Hepatocyte (in vitro differentiated cells): ENCODE results near the gene OR6T1. TPM values are rescaled to one million over a fixed set of nuclear protein-coding genes. Genes with fewer than 3 reads are reported as not detected.

ENCODE experiments used
- DNase-seq: peaks from one replicate; pipeline ENCODE4 v3.0.0-alpha.2; 2016; ENCODE audit warnings: low spot score
- H2AFZ ChIP-seq: fragments of 200-600 bp; sonication (generic); 2 replicates; pipeline ENCODE4 v1.6.0; 2016; ENCODE audit warnings: antibody characterized with exemption, mild to moderate bottlenecking
- H3K27ac ChIP-seq: fragments of 200-600 bp; sonication (generic); 2 replicates; pipeline ENCODE4 v1.5.1; 2016; ENCODE audit warnings: mild to moderate bottlenecking
- H3K27me3 ChIP-seq: fragments of 200-600 bp; sonication (generic); 2 replicates; pipeline ENCODE4 v1.6.1; 2016
- H3K36me3 ChIP-seq: fragments of 200-600 bp; sonication (generic); replicated peaks from 2 replicates; pipeline ENCODE4 v1.5.1; 2016; ENCODE audit warnings: low read depth; ENCODE audit not compliant: insufficient read depth
- H3K4me1 ChIP-seq: fragments of 200-600 bp; sonication (generic); 2 replicates; pipeline ENCODE4 v1.5.1; 2016; ENCODE audit warnings: mild to moderate bottlenecking, moderate library complexity; ENCODE audit not compliant: insufficient read depth
- H3K4me2 ChIP-seq: fragments of 200-600 bp; sonication (generic); 2 replicates; pipeline ENCODE4 v1.6.0; 2016
- H3K4me3 ChIP-seq: fragments of 200-600 bp; sonication (generic); 2 replicates; pipeline ENCODE4 v1.5.1; 2016; ENCODE audit warnings: mild to moderate bottlenecking
- H3K79me2 ChIP-seq: fragments of 200-600 bp; sonication (generic); 2 replicates; pipeline ENCODE4 v1.6.0; 2017; ENCODE audit warnings: mild to moderate bottlenecking
- H3K9me2 ChIP-seq: fragments of 200-600 bp; sonication (generic); replicated peaks from 2 replicates; pipeline ENCODE4 v1.6.0; 2017; ENCODE audit warnings: mild to moderate bottlenecking; ENCODE audit not compliant: insufficient read depth
- H3K9me3 ChIP-seq: fragments of 200-600 bp; sonication (generic); 2 replicates; pipeline ENCODE4 v1.5.1; 2016; ENCODE audit warnings: low read depth, mild to moderate bottlenecking
- H4K20me1 ChIP-seq: fragments of 200-600 bp; sonication (generic); 2 replicates; pipeline ENCODE4 v1.6.0; 2016; ENCODE audit warnings: mild to moderate bottlenecking; ENCODE audit not compliant: insufficient read depth, poor library complexity, severe bottlenecking
- CTCF ChIP-seq: fragments of 200-600 bp; sonication (generic); IDR thresholded peaks from 2 replicates; pipeline ENCODE4 v1.5.1; 2016; ENCODE audit warnings: antibody characterized with exemption, mild to moderate bottlenecking; ENCODE audit not compliant: poor library complexity
- EZH2 ChIP-seq: fragments of 200-600 bp; sonication (generic); IDR thresholded peaks from 2 replicates; pipeline ENCODE4 v1.6.1; 2016; ENCODE audit warnings: antibody characterized with exemption, mild to moderate bottlenecking, borderline replicate concordance
- EZH2phosphoT487 ChIP-seq: fragments of 200-600 bp; sonication (generic); IDR thresholded peaks from one replicate; pipeline ENCODE4 v1.6.1; 2018; ENCODE audit warnings: antibody characterized with exemption, mild to moderate bottlenecking, low read depth, moderate library complexity; ENCODE audit not compliant: unreplicated experiment, severe bottlenecking
- WGBS: methylation state at CpG from one replicate; pipeline ENCODE4 v1.1.6; 2016; ENCODE audit warnings: low lambda C conversion rate; ENCODE audit errors: missing lambda C conversion rate; 5-methylcytosine and 5-hydroxymethylcytosine counted together
- polyA plus RNA-seq: library from polyadenylated mRNA; unstranded; fragments of >200 nt; fragmentation: Nextera tagmentation; extraction: Ambion mirVana; gene quantifications from 2 replicates; pipeline ENCODE4 v1.2.1, GENCODE V29; 2016
- total RNA-seq: library from RNA; depleted of rRNA; stranded (reverse); fragments of >200 nt; gene quantifications from 2 replicates; pipeline ENCODE4 v1.2.3, GENCODE V29; 2014

The OR6T1 gene
- not detected in 2 replicates for total RNA-seq
- not detected in 2 replicates for polyA plus RNA-seq

GRCh38 chr11:123943738-123944137 is at the start of gene OR6T1:
TSS of gene OR6T1 (minus strand) at chr11:123943838. CDS start at chr11:123943838, 0 bp downstream.
- Histone ChIP-seq H3K36me3 (no peaks in the 10 kb centered on the region), H3K27ac (no peak within 1 kb of the TSS), H3K4me1 (no peaks in the 10 kb centered on the region), H2AFZ (no peak within 1 kb of the TSS), H3K9me2 (no peaks in the 10 kb centered on the region), H4K20me1 (no peaks in the 10 kb centered on the region), H3K9me3 (no peaks in the 10 kb centered on the region), H3K4me3 (no peak within 1 kb of the TSS), H3K4me2 (no peak within 1 kb of the TSS), H3K27me3 (no peaks in the 10 kb centered on the region), H3K79me2 (no peaks in the 10 kb centered on the region)
- no peak for DNase-seq
- 87% methylated on average over 3 of the region's 3 CpGs for WGBS
- TF ChIP-seq EZH2phosphoT487 (no peak), CTCF (no peak), EZH2 (no peak)

- no peak overlapping the region for H3K4me2 ChIP-seq
- no peaks in the 10 kb centered on the region for H3K4me1 ChIP-seq
- DNase-seq = no peak
- H3K27ac ChIP-seq = no peak overlapping the region
- no peaks in the 10 kb centered on the region for H3K36me3 ChIP-seq
- no peaks in the 10 kb centered on the region for H4K20me1 ChIP-seq
- no peaks in the 10 kb centered on the region for H3K27me3 ChIP-seq
- no peaks in the 10 kb centered on the region for H3K9me3 ChIP-seq
- no peaks in the 10 kb centered on the region for H3K79me2 ChIP-seq
- TF ChIP-seq EZH2phosphoT487 = no peak
- TF ChIP-seq CTCF = no peak
- no peak for TF ChIP-seq EZH2
- H3K9me2 ChIP-seq = no peaks in the 10 kb centered on the region
- 79% methylated on average over 5 of the region's 5 CpGs for WGBS
- H2AFZ ChIP-seq = no peak overlapping the region
- no peak overlapping the region for H3K4me3 ChIP-seq
Measured at GRCh38 chr11:123979311-123979710, 35.7 kb upstream of the OR6T1 start.

- Histone ChIP-seq H3K4me2 (no peak within 1 kb of the TSS), H3K27ac (no peak within 1 kb of the TSS), H3K9me3 (no peaks in the 10 kb centered on the region), H3K9me2 (no peaks in the 10 kb centered on the region), H3K79me2 (no peaks in the 10 kb centered on the region), H3K36me3 (no peaks in the 10 kb centered on the region), H3K4me3 (no peak within 1 kb of the TSS), H2AFZ (no peak within 1 kb of the TSS), H4K20me1 (no peaks in the 10 kb centered on the region), H3K4me1 (no peaks in the 10 kb centered on the region), H3K27me3 (no peaks in the 10 kb centered on the region)
- DNase-seq = no peak
- TF ChIP-seq EZH2 (no peak), CTCF (no peak), EZH2phosphoT487 (no peak)
Measured at GRCh38 chr11:123977731-123978347, 34.2 kb upstream of the OR6T1 start, which contains the start of gene OR10S1. TSS of gene OR10S1 (minus strand) at chr11:123977781. CDS start at chr11:123977664, 117 bp downstream.
